A549 (cell line): Measurements from ENCODE around the gene SARS2. TPM values are rescaled to one million over a fixed set of nuclear protein-coding genes. Genes with fewer than 3 reads are reported as not detected.

Experiments
- ATOH8 ChIP-seq: fragments of 250-450 bp; sonication (Bioruptor Pico); IDR thresholded peaks from 2 replicates; pipeline ENCODE4 v1.5.0; 2020; ENCODE audit warnings: low read depth, mild to moderate bottlenecking, moderate library complexity
- CBX2 ChIP-seq: fragments of 200-600 bp; sonication (generic); IDR thresholded peaks from 2 replicates; pipeline ENCODE4 v1.6.1; 2016; ENCODE audit warnings: low read depth, mild to moderate bottlenecking, borderline replicate concordance
- CBX8 ChIP-seq: fragments of 200-600 bp; sonication (generic); IDR thresholded peaks from 2 replicates; pipeline ENCODE4 v1.6.1; 2016
- CEBPB ChIP-seq, 2 experiments: fragments of >200 bp in 1 of 2; sonication (Bioruptor Twin) in 1 of 2; formaldehyde crosslinking in 1 of 2; IDR thresholded peaks; 2 replicates each; pipeline ENCODE4 v1.6.1; 2012 to 2016
- CTCF ChIP-seq: fragments of >200 bp; sonication (Bioruptor Twin); formaldehyde crosslinking; IDR thresholded peaks from 3 replicates; pipeline ENCODE4 v1.5.1; 2016
- EHMT2 ChIP-seq: fragments of 200-600 bp; sonication (generic); IDR thresholded peaks from 2 replicates; pipeline ENCODE4 v1.6.1; 2016; ENCODE audit warnings: antibody characterized with exemption, low read depth, mild to moderate bottlenecking, moderate library complexity
- EP300 ChIP-seq, 2 experiments: fragments of >200 bp; sonication (Bioruptor Twin); formaldehyde crosslinking; IDR thresholded peaks; 2 replicates in 1 of 2; 3 replicates in 1 of 2; pipeline ENCODE4 v1.6.1; 2016 to 2017
- FOSB ChIP-seq: fragments of 250-450 bp; sonication (Bioruptor Pico); IDR thresholded peaks from 2 replicates; pipeline ENCODE4 v1.5.0; 2020; ENCODE audit warnings: mild to moderate bottlenecking, moderate library complexity
- HDAC2 ChIP-seq: fragments of 200-600 bp; sonication (generic); IDR thresholded peaks from 2 replicates; pipeline ENCODE4 v1.6.1; 2016
- HES2 ChIP-seq: fragments of >200 bp; sonication (Bioruptor Twin); formaldehyde crosslinking; IDR thresholded peaks from 2 replicates; pipeline ENCODE4 v1.6.1; 2016
- HMGXB4 ChIP-seq: fragments of 250-450 bp; sonication (Bioruptor Pico); IDR thresholded peaks from 2 replicates; pipeline ENCODE4 v1.5.0; 2021; ENCODE audit warnings: mild to moderate bottlenecking, moderate library complexity, borderline replicate concordance
- HOXA7 ChIP-seq: fragments of 250-450 bp; sonication (Bioruptor Pico); IDR thresholded peaks from 2 replicates; pipeline ENCODE4 v1.5.0; 2020; ENCODE audit warnings: mild to moderate bottlenecking, moderate library complexity
- HOXB13 ChIP-seq: fragments of 250-450 bp; sonication (Bioruptor Pico); IDR thresholded peaks from 2 replicates; pipeline ENCODE4 v1.5.0; 2020; ENCODE audit warnings: low read depth, mild to moderate bottlenecking, moderate library complexity
- JUN ChIP-seq, 2 experiments: fragments of >200 bp; sonication (Bioruptor Twin); formaldehyde crosslinking; IDR thresholded peaks; 2 replicates in 1 of 2; 3 replicates in 1 of 2; pipeline ENCODE4 v1.6.1; 2016 to 2017
- KDM1A ChIP-seq: fragments of 200-600 bp; sonication (generic); IDR thresholded peaks from 2 replicates; pipeline ENCODE4 v1.6.1; 2016; ENCODE audit warnings: low read depth, mild to moderate bottlenecking
- KDM5A ChIP-seq: fragments of 200-600 bp; sonication (generic); IDR thresholded peaks from 2 replicates; pipeline ENCODE4 v1.6.1; 2016; ENCODE audit warnings: antibody characterized with exemption, mild to moderate bottlenecking
- MAFK ChIP-seq: fragments of 450-650 bp; IDR thresholded peaks from 2 replicates; pipeline ENCODE4 v1.6.1; 2014; ENCODE audit not compliant: partially characterized antibody
- MAZ ChIP-seq: fragments of 150-350 bp; IDR thresholded peaks from 2 replicates; pipeline ENCODE4 v1.6.1; 2014; ENCODE audit warnings: antibody characterized with exemption, low read depth, low read length, borderline replicate concordance
- NPAS2 ChIP-seq: fragments of 250-450 bp; sonication (Bioruptor Pico); IDR thresholded peaks from 2 replicates; pipeline ENCODE4 v1.8.0; 2022; ENCODE audit warnings: mild to moderate bottlenecking, moderate library complexity, borderline replicate concordance
- PBX3 ChIP-seq: IDR thresholded peaks from 2 replicates; pipeline ENCODE4 v1.6.1; 2012
- PHF8 ChIP-seq: fragments of 200-600 bp; sonication (generic); IDR thresholded peaks from 2 replicates; pipeline ENCODE4 v1.6.1; 2016; ENCODE audit warnings: low read depth, mild to moderate bottlenecking, antibody characterized with exemption, moderate library complexity, borderline replicate concordance
- RAD21 ChIP-seq, 2 experiments: fragments of >200 bp in 1 of 2; sonication (Bioruptor Twin) in 1 of 2; formaldehyde crosslinking in 1 of 2; IDR thresholded peaks in 1 of 2; conservative IDR thresholded peaks in 1 of 2; 2 replicates in 1 of 2; 3 replicates in 1 of 2; pipeline ENCODE4 v1.6.1; 2012 to 2018; ENCODE audit warnings: inconsistent platforms in 1 of 2
- RARB ChIP-seq: fragments of 250-450 bp; sonication (Bioruptor Pico); IDR thresholded peaks from 2 replicates; pipeline ENCODE4 v1.8.0; 2021; ENCODE audit warnings: mild to moderate bottlenecking, moderate library complexity
- SREBF2 ChIP-seq: fragments of 450-650 bp; IDR thresholded peaks from 2 replicates; pipeline ENCODE4 v1.6.1; 2014; ENCODE audit warnings: mild to moderate bottlenecking, moderate library complexity
- TFCP2L1 ChIP-seq: fragments of 250-450 bp; sonication (Bioruptor Pico); IDR thresholded peaks from 2 replicates; pipeline ENCODE4 v1.5.0; 2021; ENCODE audit warnings: mild to moderate bottlenecking
- TP53 ChIP-seq: fragments of 250-450 bp; sonication (Bioruptor Pico); IDR thresholded peaks from 2 replicates; pipeline ENCODE4 v1.5.0; 2021; ENCODE audit warnings: mild to moderate bottlenecking, moderate library complexity
- ZC3H11A ChIP-seq: fragments of 450-650 bp; IDR thresholded peaks from 2 replicates; pipeline ENCODE4 v1.6.1; 2014; ENCODE audit warnings: antibody characterized with exemption, mild to moderate bottlenecking
- ZNF302 ChIP-seq: fragments of 250-450 bp; sonication (Bioruptor Pico); IDR thresholded peaks from 2 replicates; pipeline ENCODE4 v1.9.0; 2021; ENCODE audit warnings: inconsistent platforms, mild to moderate bottlenecking, moderate library complexity
- polyA plus RNA-seq, 4 experiments: library from polyadenylated mRNA; depleted of rRNA in 3 of 4; stranded (reverse); fragments of >200 nt; fragmentation: RNase III in 1 of 4; extraction: RNeasy Plus Mini Kit Qiagen cat#74134 plus additional on column Dnase treatment in 1 of 4; gene quantifications; 2 replicates in 3 of 4; 3 replicates in 1 of 4; pipeline ENCODE4 v1.2.3, GENCODE V29; 2011 to 2017

Gene SARS2
- polyA plus RNA-seq, 2 of the 4 experiments (the other 2 are of a cell fraction): 46.1 to 93.4 TPM

GRCh38 chr19:38929929-38930775, at the start of gene SARS2 (continued):
- TF ChIP-seq CBX2: no peak
- TF ChIP-seq FOSB (CRISPR knock-in tag): no peak
- TF ChIP-seq KDM1A: no peak
- no peak for TF ChIP-seq ATOH8 (CRISPR knock-in tag)
- no peak for TF ChIP-seq HOXB13 (CRISPR knock-in tag)
- TF ChIP-seq NPAS2 (CRISPR knock-in tag): no peak
- peak; percentile 53 for TF ChIP-seq MAFK
- TF ChIP-seq SREBF2: peak; percentile 13; the same call in 1 of the 2 replicates
- TF ChIP-seq TP53 (CRISPR knock-in tag): peak; percentile 55; the same call in 1 of the 2 replicates
- 0 out of 2 replicates have a peak, but pooled peaks have one; percentile 69 for TF ChIP-seq TFCP2L1 (CRISPR knock-in tag)
- TF ChIP-seq ZNF302 (CRISPR knock-in tag): no peak
- TF ChIP-seq HES2: no peak
- peak; percentile 88 to 98 for TF ChIP-seq RAD21 (conservative IDR thresholded peaks at IDR 0.05 in 1 of 2, IDR thresholded peaks at IDR 0.05 in 1 of 2)
- no peak for TF ChIP-seq EHMT2
- no peak for TF ChIP-seq HOXA7 (CRISPR knock-in tag)
- TF ChIP-seq KDM5A: peak; percentile 83
- peak in 1 of 2 experiments; percentile 86; a peak in 2 of 4 replicates for TF ChIP-seq CEBPB (IDR thresholded peaks at IDR 0.05)
- TF ChIP-seq CBX8: no peak
- TF ChIP-seq HDAC2: no peak
- TF ChIP-seq ZC3H11A: no peak
- TF ChIP-seq RARB (CRISPR knock-in tag): no peak
- TF ChIP-seq HMGXB4 (CRISPR knock-in tag): no peak; the same call in 1 of the 2 replicates
- peak; percentile 20 to 89; a peak in 3 of 5 replicates for TF ChIP-seq JUN (IDR thresholded peaks at IDR 0.05)
- TF ChIP-seq EP300 (IDR thresholded peaks at IDR 0.05): no peak
- peak; percentile 51 for TF ChIP-seq PBX3
- TF ChIP-seq MAZ: no peak; the same call in 1 of the 2 replicates
- peak; percentile 100 for TF ChIP-seq CTCF
- peak; percentile 93 for TF ChIP-seq PHF8
